SK-N-SH (cell line): ENCODE data around the gene R3HDM1. TPM values are rescaled to one million over a fixed set of nuclear protein-coding genes. Genes with fewer than 3 reads are reported as not detected.

Source experiments
- CTCF ChIA-PET: fragments of 300-600, 350-600 bp; formaldehyde crosslinking; extraction: SDS; loops from one replicate; lab custom pipeline; 2021; lab: Yijun Ruan, JAX
- POLR2A ChIA-PET: fragments of 350-600 bp; sonication (Branson Sonifier 250); formaldehyde crosslinking; extraction: SDS; loops from one replicate; lab custom pipeline; 2020; ENCODE audit warnings: antibody characterized with exemption, inconsistent platforms; lab: Yijun Ruan, JAX
- DNase-seq: peaks from one replicate; pipeline ENCODE4 v3.0.0; 2012
- H2AFZ ChIP-seq: fragments of 200-600 bp; sonication (generic); 2 replicates; pipeline ENCODE4 v1.8.1; 2016; ENCODE audit warnings: antibody characterized with exemption, mild to moderate bottlenecking, low read depth
- H3F3A ChIP-seq: fragments of 200-600 bp; sonication (generic); replicated peaks from 2 replicates; pipeline ENCODE3; 2016; ENCODE audit warnings: antibody characterized with exemption, mild to moderate bottlenecking; ENCODE audit not compliant: insufficient read depth
- H3K27ac ChIP-seq, 2 experiments: fragments of 200-500 bp in 1 of 2; fragments of 200-600 bp in 1 of 2; sonication (Bioruptor generic) in 1 of 2; sonication (generic), shearing (Covaris generic) in 1 of 2; 2 replicates each; pipeline versions ENCODE4 v1.5.1 to v1.6.1; 2014 to 2016; ENCODE audit warnings: low read depth in 2 of 2, inconsistent platforms in 1 of 2, low read length in 1 of 2, mild to moderate bottlenecking in 1 of 2, mixed read lengths in 1 of 2
- H3K27me3 ChIP-seq: fragments of 200-600 bp; sonication (generic), shearing (Covaris generic); 2 replicates; pipeline ENCODE4 v1.6.1; 2016; ENCODE audit warnings: mixed run types; ENCODE audit not compliant: insufficient read depth
- H3K36me3 ChIP-seq, 2 experiments: fragments of 200-500 bp in 1 of 2; fragments of 200-600 bp in 1 of 2; sonication (Bioruptor generic) in 1 of 2; sonication (generic) in 1 of 2; replicated peaks in 1 of 2; 2 replicates each; pipeline versions ENCODE3 to v1.5.1; 2014 to 2016; ENCODE audit warnings: low read length in 1 of 2, mild to moderate bottlenecking in 1 of 2; ENCODE audit not compliant: insufficient read depth in 2 of 2, control insufficient read depth in 1 of 2
- H3K4me1 ChIP-seq, 2 experiments: fragments of 200-500 bp in 1 of 2; fragments of 200-600 bp in 1 of 2; sonication (Bioruptor generic) in 1 of 2; sonication (generic), shearing (Covaris generic) in 1 of 2; 2 replicates each; pipeline versions ENCODE4 v1.5.1 to v1.6.1; 2014 to 2016; ENCODE audit warnings: low read depth in 1 of 2, low read length in 1 of 2, mixed run types in 1 of 2; ENCODE audit not compliant: insufficient read depth in 2 of 2, control insufficient read depth in 1 of 2
- H3K4me2 ChIP-seq: fragments of 200-600 bp; sonication (generic), shearing (Covaris generic); 2 replicates; pipeline ENCODE4 v1.6.1; 2017; ENCODE audit warnings: mixed run types
- H3K4me3 ChIP-seq, 2 experiments: fragments of 200-500 bp in 1 of 2; fragments of 200-600 bp in 1 of 2; sonication (Bioruptor generic) in 1 of 2; sonication (generic), shearing (Covaris generic) in 1 of 2; 2 replicates each; pipeline versions ENCODE4 v1.5.1 to v1.8.1; 2014 to 2016; ENCODE audit warnings: low read depth in 2 of 2, inconsistent platforms in 1 of 2, low read length in 1 of 2, mild to moderate bottlenecking in 1 of 2, mixed read lengths in 1 of 2, moderate library complexity in 1 of 2
- H3K79me2 ChIP-seq: fragments of 200-600 bp; sonication (generic); 2 replicates; pipeline ENCODE4 v1.8.1; 2017; ENCODE audit warnings: mild to moderate bottlenecking; ENCODE audit not compliant: insufficient read depth
- H3K9ac ChIP-seq: fragments of 200-600 bp; sonication (generic); 2 replicates; pipeline ENCODE4 v1.6.1; 2017; ENCODE audit warnings: mixed run types
- H3K9me2 ChIP-seq: fragments of 200-600 bp; sonication (generic); 2 replicates; pipeline ENCODE4 v1.6.1; 2017; ENCODE audit warnings: mixed run types
- H3K9me3 ChIP-seq: fragments of 200-600 bp; sonication (generic); 2 replicates; pipeline ENCODE4 v1.6.1; 2017; ENCODE audit warnings: mixed run types, mild to moderate bottlenecking, moderate library complexity
- H4K20me1 ChIP-seq: fragments of 200-600 bp; sonication (generic); 2 replicates; pipeline ENCODE4 v1.6.1; 2017; ENCODE audit warnings: mild to moderate bottlenecking, mixed run types; ENCODE audit not compliant: insufficient read depth
- CHD2 ChIP-seq: fragments of 150-350 bp; IDR thresholded peaks from 2 replicates; pipeline ENCODE4 v1.6.1; 2018; ENCODE audit warnings: low read length; ENCODE audit not compliant: partially characterized antibody
- CTCF ChIP-seq: fragments of 200-600 bp; sonication (generic); IDR thresholded peaks from 2 replicates; pipeline ENCODE4 v1.6.1; 2017; ENCODE audit warnings: antibody characterized with exemption, mild to moderate bottlenecking, moderate library complexity
- ELF1 ChIP-seq: IDR thresholded peaks from 2 replicates; pipeline ENCODE4 v1.4.0; 2012
- EZH2phosphoT487 ChIP-seq: fragments of 200-600 bp; sonication (generic); IDR thresholded peaks from 2 replicates; pipeline ENCODE4 v1.6.1; 2017; ENCODE audit warnings: low read depth, mixed run types, mild to moderate bottlenecking, antibody characterized with exemption, moderate library complexity, borderline replicate concordance
- FOXJ3 ChIP-seq: sonication (generic); formaldehyde crosslinking; IDR thresholded peaks from 2 replicates; pipeline ENCODE4 v1.5.1; 2020; ENCODE audit warnings: mild to moderate bottlenecking, missing genetic modification reagents
- GABPA ChIP-seq: IDR thresholded peaks from 2 replicates; pipeline ENCODE4 v1.4.0; 2012; ENCODE audit warnings: low read depth, mild to moderate bottlenecking
- GATA2 ChIP-seq: sonication (generic); formaldehyde crosslinking; IDR thresholded peaks from 2 replicates; pipeline ENCODE4 v1.5.0; 2020; ENCODE audit warnings: mild to moderate bottlenecking, missing genetic modification reagents
- MEF2A ChIP-seq: IDR thresholded peaks from 2 replicates; pipeline ENCODE4 v1.4.0; 2012; ENCODE audit warnings: low read depth, borderline replicate concordance
- POLR2AphosphoS5 ChIP-seq: IDR thresholded peaks from 2 replicates; pipeline ENCODE4 v1.6.1; 2012; ENCODE audit warnings: low read depth, low read length
- RAD21 ChIP-seq: IDR thresholded peaks from 2 replicates; pipeline ENCODE4 v1.6.1; 2012; ENCODE audit warnings: mild to moderate bottlenecking, low read length
- REST ChIP-seq: IDR thresholded peaks from 2 replicates; pipeline ENCODE4 v1.6.1; 2012; ENCODE audit warnings: mild to moderate bottlenecking, low read depth, low read length, moderate library complexity
- RFX5 ChIP-seq: IDR thresholded peaks from 2 replicates; pipeline ENCODE4 v1.6.1; 2012; ENCODE audit warnings: mild to moderate bottlenecking, improper control_type of control experiment, low read length
- SIN3A ChIP-seq: IDR thresholded peaks from 2 replicates; pipeline ENCODE4 v1.6.1; 2012; ENCODE audit warnings: low read depth, mild to moderate bottlenecking, low read length, moderate library complexity, borderline replicate concordance
- SMC3 ChIP-seq: IDR thresholded peaks from 2 replicates; pipeline ENCODE4 v1.6.1; 2012; ENCODE audit warnings: low read depth, low read length, improper control_type of control experiment
- TAF1 ChIP-seq: IDR thresholded peaks from 2 replicates; pipeline ENCODE4 v1.6.1; 2012; ENCODE audit warnings: low read depth, mild to moderate bottlenecking, low read length, moderate library complexity, borderline replicate concordance
- USF2 ChIP-seq: fragments of 150-350 bp; IDR thresholded peaks from 2 replicates; pipeline ENCODE4 v1.6.1; 2017; ENCODE audit warnings: antibody characterized with exemption, low read length, low read depth, borderline replicate concordance
- WGBS: methylation state at CpG from one replicate; pipeline ENCODE4 v1.1.6; 2017; ENCODE audit warnings: low lambda C conversion rate; 5-methylcytosine and 5-hydroxymethylcytosine counted together
- polyA plus RNA-seq, 3 experiments: library from polyadenylated mRNA; depleted of rRNA; stranded (reverse); fragments of >200 nt; gene quantifications; 2 replicates each; pipeline ENCODE4 v1.2.3, GENCODE V29; 2012
- TF ChIP-seq, protein P1 (sequence below): IDR thresholded peaks from 2 replicates; pipeline ENCODE4; 2012

The R3HDM1 gene
- polyA plus RNA-seq, 1 of the 3 experiments (the other 2 are of a cell fraction), result 38.2 TPM

DNA sequence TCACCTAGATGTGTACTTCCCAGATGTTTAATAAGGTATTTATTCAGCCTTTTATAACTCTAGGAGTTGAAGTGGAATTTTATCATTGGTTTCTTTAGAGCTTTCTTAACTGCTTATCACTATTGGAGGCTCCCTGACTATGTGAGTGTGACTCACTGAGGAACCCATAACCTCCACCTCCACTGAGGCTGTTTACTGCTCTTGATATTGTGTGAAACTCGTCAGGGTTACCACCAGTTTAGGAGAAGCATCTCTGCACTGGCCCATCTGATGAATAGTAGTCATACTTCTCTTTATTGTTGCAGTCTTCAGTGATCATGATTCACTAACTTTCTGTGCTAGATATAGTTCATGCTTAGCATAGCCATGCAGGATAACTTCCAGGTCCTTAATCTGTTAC lies 130.8 kb downstream of the R3HDM1 start:
- Histone ChIP-seq H3K36me3 (peaks cover 31 to 41% of the 10 kb centered on the region in 2 experiments), H3K79me2 (no peaks in the 10 kb centered on the region), H3F3A (peaks cover 13% of the 10 kb centered on the region), H3K4me3 (no peak overlapping the region), H4K20me1 (no peaks in the 10 kb centered on the region), H3K27ac (no peak overlapping the region; a peak in 1 of 4 replicates), H3K4me1 (peaks cover 0 to 14% of the 10 kb centered on the region in 2 experiments; a peak in 2 of 4 replicates), H3K4me2 (no peak overlapping the region), H2AFZ (no peak overlapping the region), H3K9ac (no peak overlapping the region), H3K9me3 (no peaks in the 10 kb centered on the region), H3K27me3 (no peaks in the 10 kb centered on the region), H3K9me2 (no peaks in the 10 kb centered on the region)
- WGBS, result 88% methylated on average over 1 of the region's 1 CpG
- DNase-seq, result no peak
- TF ChIP-seq RAD21 (no peak), POLR2AphosphoS5 (no peak), CTCF (no peak), EZH2phosphoT487 (no peak), REST (no peak), GATA2 (CRISPR knock-in tag) (no peak), ELF1 (no peak), MEF2A (no peak), USF2 (no peak), CHD2 (no peak), TAF1 (no peak), GABPA (no peak), RFX5 (no peak), SIN3A (no peak), FOXJ3 (CRISPR knock-in tag) (no peak), SMC3 (no peak)
- TF ChIP-seq, protein P1, sequence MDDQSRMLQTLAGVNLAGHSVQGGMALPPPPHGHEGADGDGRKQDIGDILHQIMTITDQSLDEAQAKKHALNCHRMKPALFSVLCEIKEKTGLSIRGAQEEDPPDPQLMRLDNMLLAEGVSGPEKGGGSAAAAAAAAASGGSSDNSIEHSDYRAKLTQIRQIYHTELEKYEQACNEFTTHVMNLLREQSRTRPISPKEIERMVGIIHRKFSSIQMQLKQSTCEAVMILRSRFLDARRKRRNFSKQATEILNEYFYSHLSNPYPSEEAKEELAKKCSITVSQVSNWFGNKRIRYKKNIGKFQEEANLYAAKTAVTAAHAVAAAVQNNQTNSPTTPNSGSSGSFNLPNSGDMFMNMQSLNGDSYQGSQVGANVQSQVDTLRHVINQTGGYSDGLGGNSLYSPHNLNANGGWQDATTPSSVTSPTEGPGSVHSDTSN, result no peak
- CTCF ChIA-PET, result no interaction called here
- POLR2A ChIA-PET, result no interaction called here
